ENCODE results near the gene RUNX1.

The RUNX1 gene

DNA sequence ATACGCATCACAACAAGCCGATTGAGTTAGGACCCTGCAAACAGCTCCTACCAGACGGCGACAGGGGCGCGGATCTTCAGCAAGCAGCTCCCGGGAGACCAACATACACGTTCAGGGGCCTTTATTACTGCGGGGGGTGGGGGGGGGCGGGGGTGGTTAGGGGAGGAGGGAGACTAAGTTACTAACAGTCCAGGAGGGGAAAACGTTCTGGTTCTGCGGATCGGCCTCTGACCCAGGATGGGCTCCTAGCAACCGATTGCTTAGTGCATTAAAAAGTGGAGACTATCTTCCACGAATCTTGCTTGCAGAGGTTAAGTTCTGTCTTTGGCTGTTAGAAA lies 162.0 kb downstream of the RUNX1 start:
- Histone ChIP-seq H3K36me3 (ENCODE audit: control insufficient read depth, insufficient read depth, low read length) (no peaks in the 10 kb centered on the region), H3K4me3 (ENCODE audit: low read depth, low read length) (peak overlapping the region; percentile 60), H3K79me2 (no peaks in the 10 kb centered on the region), H3K4me1 (no peaks in the 10 kb centered on the region), H3K4me2 (ENCODE audit: low read length) (no peak overlapping the region), H3K27ac (no peak overlapping the region), H3K27me3 (ENCODE audit: control insufficient read depth, insufficient read depth, low read length) (peaks cover 20% of the 10 kb centered on the region), H3K9me3 (ENCODE audit: control insufficient read depth, low read length) (no peaks in the 10 kb centered on the region), H3K9ac (no peak overlapping the region), H2AFZ (no peak overlapping the region)
- TF ChIP-seq, protein P1, sequence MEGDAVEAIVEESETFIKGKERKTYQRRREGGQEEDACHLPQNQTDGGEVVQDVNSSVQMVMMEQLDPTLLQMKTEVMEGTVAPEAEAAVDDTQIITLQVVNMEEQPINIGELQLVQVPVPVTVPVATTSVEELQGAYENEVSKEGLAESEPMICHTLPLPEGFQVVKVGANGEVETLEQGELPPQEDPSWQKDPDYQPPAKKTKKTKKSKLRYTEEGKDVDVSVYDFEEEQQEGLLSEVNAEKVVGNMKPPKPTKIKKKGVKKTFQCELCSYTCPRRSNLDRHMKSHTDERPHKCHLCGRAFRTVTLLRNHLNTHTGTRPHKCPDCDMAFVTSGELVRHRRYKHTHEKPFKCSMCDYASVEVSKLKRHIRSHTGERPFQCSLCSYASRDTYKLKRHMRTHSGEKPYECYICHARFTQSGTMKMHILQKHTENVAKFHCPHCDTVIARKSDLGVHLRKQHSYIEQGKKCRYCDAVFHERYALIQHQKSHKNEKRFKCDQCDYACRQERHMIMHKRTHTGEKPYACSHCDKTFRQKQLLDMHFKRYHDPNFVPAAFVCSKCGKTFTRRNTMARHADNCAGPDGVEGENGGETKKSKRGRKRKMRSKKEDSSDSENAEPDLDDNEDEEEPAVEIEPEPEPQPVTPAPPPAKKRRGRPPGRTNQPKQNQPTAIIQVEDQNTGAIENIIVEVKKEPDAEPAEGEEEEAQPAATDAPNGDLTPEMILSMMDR (IDR thresholded peaks at IDR 0.05), result no peak

DNA sequence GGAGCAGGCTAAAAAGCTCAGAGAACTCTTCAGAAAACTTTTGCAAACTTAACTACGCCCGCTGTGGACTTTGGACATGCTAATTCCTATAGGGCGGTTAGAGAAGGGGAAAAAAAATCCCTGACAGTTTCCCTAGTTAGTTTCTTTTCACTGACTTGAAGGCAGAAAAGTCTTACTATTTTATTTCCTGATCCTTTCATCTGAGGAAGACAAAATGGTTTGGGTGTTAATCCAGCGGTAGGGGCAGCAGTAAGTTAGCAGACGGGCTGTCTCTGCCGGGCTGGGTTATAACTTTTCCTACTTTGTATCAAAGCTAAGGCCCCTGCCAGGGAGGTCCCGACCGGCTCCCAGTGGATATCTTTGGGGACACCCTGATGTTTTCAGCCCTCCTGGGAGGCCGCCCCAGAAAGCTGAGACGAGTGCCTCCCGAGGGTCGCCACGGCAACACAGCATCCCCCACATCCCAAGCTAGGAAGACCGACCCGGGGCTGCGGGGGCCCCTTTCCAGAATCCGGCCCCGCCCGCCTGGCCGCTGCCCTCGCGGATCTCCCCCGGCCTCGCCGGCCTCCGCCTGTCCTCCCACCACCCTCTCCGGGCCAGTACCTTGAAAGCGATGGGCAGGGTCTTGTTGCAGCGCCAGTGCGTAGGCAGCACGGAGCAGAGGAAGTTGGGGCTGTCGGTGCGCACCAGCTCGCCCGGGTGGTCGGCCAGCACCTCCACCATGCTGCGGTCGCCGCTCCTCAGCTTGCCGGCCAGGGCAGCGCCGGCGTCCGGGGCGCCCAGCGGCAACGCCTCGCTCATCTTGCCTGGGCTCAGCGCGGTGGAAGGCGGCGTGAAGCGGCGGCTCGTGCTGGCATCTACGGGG lies 162.6 kb downstream of the RUNX1 start:
- Histone ChIP-seq H3K4me2 (ENCODE audit: low read length) (peak overlapping the region; percentile 24), H3K9ac (no peak overlapping the region), H3K4me3 (ENCODE audit: low read depth, low read length) (peak overlapping the region; percentile 29), H3K36me3 (ENCODE audit: control insufficient read depth, insufficient read depth, low read length) (no peaks in the 10 kb centered on the region), H3K9me3 (ENCODE audit: control insufficient read depth, low read length) (no peaks in the 10 kb centered on the region), H3K79me2 (no peaks in the 10 kb centered on the region), H3K27ac (peak overlapping the region; percentile 39), H3K27me3 (ENCODE audit: control insufficient read depth, insufficient read depth, low read length) (peaks cover 20% of the 10 kb centered on the region), H2AFZ (no peak overlapping the region), H3K4me1 (no peaks in the 10 kb centered on the region)
- TF ChIP-seq, protein P1 (IDR thresholded peaks at IDR 0.05), result no peak

DNA sequence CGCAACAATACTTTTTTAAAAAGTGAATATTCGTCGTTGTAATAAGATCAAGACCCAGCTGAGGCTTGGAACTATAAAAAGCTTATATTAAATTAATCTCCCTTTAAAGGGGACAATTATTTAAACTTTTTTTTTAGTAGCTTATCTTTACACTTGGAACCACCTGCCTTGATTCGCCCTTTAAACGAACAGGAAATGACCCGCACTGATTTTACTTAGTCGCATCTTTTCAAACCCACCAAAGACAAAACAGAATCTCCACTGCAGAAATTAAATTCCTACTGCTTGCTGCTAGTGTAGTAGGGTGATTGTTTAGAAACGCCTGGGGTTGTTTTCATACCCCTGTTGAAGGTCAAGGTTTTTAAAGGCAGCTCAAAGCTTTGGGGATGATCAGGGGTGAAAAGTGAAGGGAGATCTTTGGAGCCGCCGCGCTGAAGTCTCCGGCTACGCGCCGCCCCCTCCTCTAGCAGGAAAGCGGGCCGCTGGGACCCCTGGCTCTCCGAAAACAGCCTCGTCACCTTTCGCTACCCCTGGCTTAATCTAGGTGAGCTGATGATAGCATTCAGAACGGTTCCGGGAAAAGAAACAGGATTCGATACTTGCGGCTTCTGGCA lies 163.4 kb downstream of the RUNX1 start:
- Histone ChIP-seq H3K4me1 (no peaks in the 10 kb centered on the region), H3K4me3 (ENCODE audit: low read depth, low read length) (peak overlapping the region; percentile 29), H3K27me3 (ENCODE audit: control insufficient read depth, insufficient read depth, low read length) (peaks cover 20% of the 10 kb centered on the region), H3K9ac (no peak overlapping the region), H3K79me2 (no peaks in the 10 kb centered on the region), H3K9me3 (ENCODE audit: control insufficient read depth, low read length) (no peaks in the 10 kb centered on the region), H2AFZ (no peak overlapping the region), H3K36me3 (ENCODE audit: control insufficient read depth, insufficient read depth, low read length) (no peaks in the 10 kb centered on the region), H3K4me2 (ENCODE audit: low read length) (no peak overlapping the region), H3K27ac (peak overlapping the region; percentile 32)
- TF ChIP-seq, protein P1 (IDR thresholded peaks at IDR 0.05), result no peak

DNA sequence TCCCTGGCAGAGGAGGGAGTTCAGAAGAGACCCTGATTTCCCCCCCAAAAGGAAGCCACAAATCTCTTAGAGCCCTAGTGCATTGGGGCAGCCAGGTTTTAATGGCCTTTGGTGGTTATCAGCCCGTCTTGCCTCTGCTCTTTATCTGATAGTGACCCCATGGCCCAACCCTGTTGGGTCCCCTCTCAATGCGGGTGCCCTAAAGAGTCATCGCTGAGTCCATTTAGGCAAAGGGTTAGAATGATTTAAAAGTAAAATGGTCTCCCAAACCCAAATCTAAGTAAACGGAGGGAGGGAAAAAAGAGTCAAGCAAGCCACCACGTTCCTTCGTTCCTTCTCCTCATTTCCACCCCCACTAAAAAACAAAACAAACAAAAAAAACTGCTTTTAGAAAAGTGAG lies 164.0 kb downstream of the RUNX1 start:
- Histone ChIP-seq H3K4me3 (ENCODE audit: low read depth, low read length) (no peak overlapping the region), H3K4me1 (no peaks in the 10 kb centered on the region), H2AFZ (no peak overlapping the region), H3K27ac (peak overlapping the region; percentile 4), H3K4me2 (ENCODE audit: low read length) (no peak overlapping the region), H3K27me3 (ENCODE audit: control insufficient read depth, insufficient read depth, low read length) (peaks cover 20% of the 10 kb centered on the region), H3K9ac (no peak overlapping the region), H3K79me2 (no peaks in the 10 kb centered on the region), H3K36me3 (ENCODE audit: control insufficient read depth, insufficient read depth, low read length) (no peaks in the 10 kb centered on the region), H3K9me3 (ENCODE audit: control insufficient read depth, low read length) (no peaks in the 10 kb centered on the region)
- TF ChIP-seq, protein P1 (IDR thresholded peaks at IDR 0.05), result no peak
